HepG2 (cell line): Measurements from ENCODE around the gene DAAM2. TPM values are rescaled to one million over a fixed set of nuclear protein-coding genes. Genes with fewer than 3 reads are reported as not detected.

Source experiments
- ATAC-seq: fragments of 200-7000 bp; cut with Tn5 transposase; 3 replicates; pipeline ENCODE4 v1.9.1; 2020; ENCODE audit warnings: mild to moderate bottlenecking, moderate library complexity
- BruUV-seq: library from RNA; stranded (reverse); fragments of 400-500 nt; replicated peaks from 2 replicates; lab custom pipeline; 2021; lab: Mats Ljungman, UMichigan
- CTCF ChIA-PET: fragments of 300-600 bp; formaldehyde crosslinking; extraction: SDS; loops from one replicate; lab custom pipeline; 2021; ENCODE audit warnings: low total read pairs, inconsistent platforms, low intra/inter-chr PET ratio; lab: Yijun Ruan, JAX
- POLR2A ChIA-PET: fragments of 350-600 bp; sonication (Branson Sonifier 250); formaldehyde crosslinking; loops from one replicate; lab custom pipeline; 2020; ENCODE audit warnings: antibody characterized with exemption, inconsistent platforms; lab: Yijun Ruan, JAX
- DNase-seq: peaks from one replicate; pipeline ENCODE4 v3.0.0-alpha.2; 2015; ENCODE audit warnings: low spot score
- FAIRE-seq: peaks from 3 replicates; lab custom pipeline; 2011; peaks lifted over from hg19 to GRCh38; lab: Jason Lieb, UNC
- H2AFZ ChIP-seq: one replicate; pipeline ENCODE4 v1.6.1; 2011; ENCODE audit warnings: low read length, inconsistent platforms
- H3K27ac ChIP-seq: fragments of 300-600 bp; 3 replicates; pipeline ENCODE4 v1.8.0; 2011; ENCODE audit warnings: mixed run types, mild to moderate bottlenecking, mixed read lengths, low read length, inconsistent platforms; ENCODE audit not compliant: insufficient read depth; ENCODE audit errors: extremely low read length
- H3K27me3 ChIP-seq, 2 experiments: fragments of 200-600 bp in 1 of 2; 2 replicates in 1 of 2; 3 replicates in 1 of 2; pipeline versions ENCODE4 v1.6.0 to v1.8.0; 2011; ENCODE audit warnings: low read length in 2 of 2, mild to moderate bottlenecking in 2 of 2, moderate library complexity in 2 of 2, inconsistent platforms in 1 of 2; ENCODE audit not compliant: insufficient read depth in 2 of 2, control insufficient read depth in 1 of 2
- H3K36me3 ChIP-seq, 2 experiments: fragments of 200-600 bp in 1 of 2; replicated peaks in 1 of 2; 2 replicates in 1 of 2; 3 replicates in 1 of 2; pipeline versions ENCODE4 v1.5.1 to v1.8.0; 2011; ENCODE audit warnings: low read length in 2 of 2, inconsistent platforms in 1 of 2; ENCODE audit not compliant: insufficient read depth in 2 of 2, control insufficient read depth in 1 of 2
- H3K4me1 ChIP-seq: 2 replicates; pipeline ENCODE4 v1.5.1; 2012; ENCODE audit warnings: low read length, inconsistent platforms; ENCODE audit not compliant: insufficient read depth
- H3K4me2 ChIP-seq: 2 replicates; pipeline ENCODE4 v1.6.0; 2011; ENCODE audit warnings: low read depth, low read length, inconsistent platforms
- H3K4me3 ChIP-seq, 3 experiments: fragments of 200-600 bp in 1 of 3; sonication (generic), shearing (Covaris generic) in 1 of 3; replicated peaks in 1 of 3; 2 replicates each; pipeline ENCODE4 v1.5.1; 2011 to 2016; ENCODE audit warnings: low read length in 3 of 3, inconsistent platforms in 2 of 3, low read depth in 2 of 3, mild to moderate bottlenecking in 2 of 3, control low read depth in 1 of 3, mixed read lengths in 1 of 3; ENCODE audit not compliant: insufficient read depth in 1 of 3
- H3K79me2 ChIP-seq: one replicate; pipeline ENCODE4 v1.6.1; 2011; ENCODE audit warnings: low read length, inconsistent platforms; ENCODE audit not compliant: insufficient read depth
- H3K9ac ChIP-seq: 2 replicates; pipeline ENCODE4 v1.6.0; 2011; ENCODE audit warnings: mild to moderate bottlenecking, low read depth, low read length, inconsistent platforms; ENCODE audit not compliant: insufficient read depth
- H3K9me3 ChIP-seq: 2 replicates; pipeline ENCODE4 v1.5.1; 2012; ENCODE audit warnings: mild to moderate bottlenecking, low read length
- H4K20me1 ChIP-seq: 2 replicates; pipeline ENCODE4 v1.6.0; 2011; ENCODE audit warnings: inconsistent platforms, mild to moderate bottlenecking, low read length, moderate library complexity; ENCODE audit not compliant: insufficient read depth
- HMGA1 ChIP-seq: sonication (generic); formaldehyde crosslinking; conservative IDR thresholded peaks from 2 replicates; pipeline ENCODE4 v1.4.0; 2020; ENCODE audit warnings: missing genetic modification reagents
- KDM1A ChIP-seq: IDR thresholded peaks from 2 replicates; pipeline ENCODE4 v1.6.1; 2016; ENCODE audit warnings: missing compliant biosample characterization
- MAFG ChIP-seq: sonication (generic); formaldehyde crosslinking; IDR thresholded peaks from 2 replicates; pipeline ENCODE4 v1.5.1; 2020; ENCODE audit warnings: mild to moderate bottlenecking, missing genetic modification reagents
- REL ChIP-seq: sonication (generic); formaldehyde crosslinking; conservative IDR thresholded peaks from 2 replicates; pipeline ENCODE4 v1.8.0; 2022; ENCODE audit warnings: mild to moderate bottlenecking, missing genetic modification reagents, moderate library complexity
- THAP9 ChIP-seq: sonication (generic); formaldehyde crosslinking; IDR thresholded peaks from 2 replicates; pipeline ENCODE4; 2020; ENCODE audit warnings: missing genetic modification reagents, mild to moderate bottlenecking, borderline replicate concordance
- ZBTB2 ChIP-seq: sonication (generic); formaldehyde crosslinking; IDR thresholded peaks from 2 replicates; pipeline ENCODE4 v1.8.0; 2022; ENCODE audit warnings: low read depth, missing genetic modification reagents
- ZBTB8A ChIP-seq: sonication (generic); formaldehyde crosslinking; IDR thresholded peaks from 2 replicates; pipeline ENCODE4 v1.4.0; 2020; ENCODE audit warnings: mild to moderate bottlenecking, low read depth, missing genetic modification reagents, borderline replicate concordance
- ZNF232 ChIP-seq: sonication (generic); formaldehyde crosslinking; IDR thresholded peaks from 2 replicates; pipeline ENCODE4 v1.4.0; 2020; ENCODE audit warnings: missing genetic modification reagents, borderline replicate concordance
- ZNF280B ChIP-seq: sonication (generic); formaldehyde crosslinking; IDR thresholded peaks from 2 replicates; pipeline ENCODE4 v1.5.0; 2020; ENCODE audit warnings: missing genetic modification reagents, mild to moderate bottlenecking, borderline replicate concordance
- WGBS: methylation state at CpG from one replicate; pipeline ENCODE4 v1.1.6; 2017; ENCODE audit warnings: low lambda C conversion rate; 5-methylcytosine and 5-hydroxymethylcytosine counted together
- in situ Hi-C: cut with HindIII; loops from 2 replicates; pipeline ENCODE4 v1.10.0; 2017; ENCODE audit warnings: low pct_unique_long_range_greater_than_20kb; ENCODE audit not compliant: extremely low pct_ligation_motif_present
- intact Hi-C: fragments of 100-400 bp; cut with micrococcal nuclease; formaldehyde crosslinking; loops from one replicate; pipeline ENCODE4 v1.10.0; 2022; ENCODE audit not compliant: unreplicated experiment
- polyA plus RNA-seq, 8 experiments: library from polyadenylated mRNA; depleted of rRNA in 3 of 8; stranded (reverse) in 7 of 8; unstranded in 1 of 8; fragments of >200 nt; fragmentation: Illumina TruSeq in 4 of 8; extraction: Trizol in 4 of 8; gene quantifications; 2 replicates each; pipeline versions ENCODE4 v1.2.1 to v1.2.3, GENCODE V29; 2011 to 2016; ENCODE audit warnings: low read depth in 4 of 8, missing spikeins in 1 of 8, mixed read lengths in 1 of 8; ENCODE audit not compliant: insufficient read depth in 1 of 8
- total RNA-seq, 5 experiments: library from RNA; depleted of rRNA; stranded (reverse); fragments of >200 nt; fragmentation: Illumina TruSeq; extraction: Trizol; gene quantifications; 2 replicates each; pipeline ENCODE4 v1.2.3, GENCODE V29; 2016; ENCODE audit warnings: low read depth in 1 of 5

DAAM2 gene
- total and polyA plus RNA-seq, 2 of the 13 experiments (the other 11 are each of a cell fraction or from before 2014, with no cell fraction given): 0.01 TPM; not detected in 1

GRCh38 chr6:39777218-39777617, 15.0 kb upstream of the DAAM2 start:
- no peak overlapping the region for H3K4me2 ChIP-seq
- BruUV-seq: no TSS peak
- H4K20me1 ChIP-seq: no peaks in the 10 kb centered on the region
- ChIA-PET POLR2A (no interaction called here), CTCF (no interaction called here)
- H3K36me3 ChIP-seq: no peaks in the 10 kb centered on the region
- ATAC-seq: no peak
- no peaks in the 10 kb centered on the region for H3K4me1 ChIP-seq
- no peak overlapping the region for H3K4me3 ChIP-seq
- TF ChIP-seq ZBTB8A (CRISPR knock-in tag) (no peak), KDM1A (CRISPR knock-in tag) (no peak), MAFG (no peak), REL (no peak), ZBTB2 (CRISPR knock-in tag) (no peak), HMGA1 (CRISPR knock-in tag) (no peak), ZNF280B (no peak), THAP9 (CRISPR knock-in tag) (no peak), ZNF232 (CRISPR knock-in tag) (no peak)
- no peaks in the 10 kb centered on the region for H3K27me3 ChIP-seq
- intact Hi-C loops: no loop called here
- no peak for DNase-seq
- no peak for FAIRE-seq
- H3K79me2 ChIP-seq: no peaks in the 10 kb centered on the region
- no peak overlapping the region for H3K9ac ChIP-seq
- no peak overlapping the region for H3K27ac ChIP-seq
- H3K9me3 ChIP-seq: no peaks in the 10 kb centered on the region
- H2AFZ ChIP-seq: no peak overlapping the region
- WGBS: 44% methylated on average over 8 of the region's 10 CpGs
- in situ Hi-C loops: no loop called here
